ENCODE results near the gene REXO4.

REXO4 gene

DNA sequence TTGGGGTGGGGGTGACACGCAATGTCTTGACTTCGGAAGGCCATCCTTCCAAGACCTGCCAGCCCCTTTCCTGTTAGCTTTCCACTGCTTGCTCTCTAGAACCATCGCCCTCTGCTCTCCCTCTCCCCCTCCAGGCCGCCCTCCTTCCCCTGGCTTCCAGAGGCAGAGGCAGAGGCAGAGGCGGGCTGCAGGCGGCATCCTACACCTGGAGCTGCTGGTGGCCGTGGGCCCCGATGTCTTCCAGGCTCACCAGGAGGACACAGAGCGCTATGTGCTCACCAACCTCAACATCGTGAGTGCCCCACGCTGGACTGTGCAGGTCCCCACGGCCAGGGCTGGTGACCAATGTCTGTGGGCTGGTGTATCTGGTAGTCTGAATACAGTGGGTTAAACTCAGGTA lies 6.4 kb upstream of the REXO4 start:
- intact Hi-C loops (cut with DNase I) = no loop called here
- DNase-seq = no peak

DNA sequence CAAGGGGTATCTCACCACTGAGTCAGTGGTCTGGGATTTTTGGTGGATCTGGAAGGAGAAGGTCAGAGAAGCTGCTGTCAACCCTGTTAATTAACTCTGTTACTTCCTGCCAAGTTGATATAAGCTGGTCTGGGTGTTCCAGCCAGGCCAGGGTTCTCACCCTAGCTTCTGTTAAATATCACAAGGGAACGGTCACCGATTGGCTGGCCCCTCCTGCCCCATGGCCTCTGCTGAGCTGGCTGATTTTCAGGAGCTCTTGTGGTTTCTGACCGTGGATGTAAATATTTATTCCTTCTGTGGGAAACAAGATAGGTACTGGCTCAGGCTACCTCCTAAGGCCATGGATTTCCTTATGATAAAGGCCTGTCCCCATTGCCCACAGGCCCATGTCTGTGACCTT lies 5.4 kb upstream of the REXO4 start:
- DNase-seq = no peak
- intact Hi-C loops (cut with DNase I) = no loop called here

DNA sequence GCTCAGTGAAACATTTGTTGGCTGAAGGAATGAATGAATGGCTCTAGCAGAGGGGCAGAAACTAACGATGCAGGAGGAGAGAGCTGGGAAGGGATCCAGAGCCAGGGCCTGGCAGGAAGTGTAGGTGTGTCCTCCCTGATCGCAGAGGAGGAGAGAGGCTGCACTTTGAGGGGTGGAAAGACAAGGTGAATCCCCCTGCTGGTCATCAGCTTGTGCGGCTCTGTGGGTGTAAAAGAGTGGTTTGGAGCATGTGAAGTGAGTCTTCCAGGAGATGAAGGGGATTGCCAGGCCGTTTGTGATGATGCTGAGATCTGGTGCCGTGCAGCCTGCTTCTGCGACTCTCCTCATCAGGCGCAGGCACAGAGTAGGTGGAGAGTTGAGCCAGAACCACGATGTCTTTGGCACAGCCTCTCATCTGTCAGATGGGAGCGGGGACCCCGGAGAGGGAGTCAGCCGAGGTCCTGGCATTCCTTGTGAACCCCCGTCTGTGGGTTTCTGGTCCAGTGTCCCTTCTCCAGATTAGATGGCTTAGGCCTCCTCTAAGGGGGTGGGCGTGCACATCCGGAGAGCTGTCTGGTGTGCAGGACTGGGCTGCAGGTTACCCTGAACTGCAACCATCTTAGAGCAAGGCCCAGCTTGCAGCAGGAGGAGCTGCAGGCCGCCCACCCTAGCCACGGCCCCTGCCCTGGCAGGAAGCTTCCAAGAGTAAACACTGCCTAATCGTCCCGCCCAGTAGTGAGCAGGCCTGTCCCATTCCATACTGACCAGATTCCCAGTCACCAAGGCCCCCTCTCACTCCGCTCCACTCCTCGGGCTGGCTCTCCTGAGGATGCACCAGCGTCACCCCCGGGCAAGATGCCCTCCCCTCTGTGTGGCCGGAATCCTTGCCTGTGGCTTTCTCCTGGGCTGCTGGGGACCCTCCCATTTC lies 4.1 kb upstream of the REXO4 start, which contains the start of gene ADAMTS13:
TSS of gene ADAMTS13 (plus strand) at position 753 of the 928 bp plus-strand sequence. CDS start at position 830, 77 bp downstream.
- DNase-seq = peak in 1 of 10 donors; percentile 23
- intact Hi-C loops (cut with DNase I) = no loop called here

DNA sequence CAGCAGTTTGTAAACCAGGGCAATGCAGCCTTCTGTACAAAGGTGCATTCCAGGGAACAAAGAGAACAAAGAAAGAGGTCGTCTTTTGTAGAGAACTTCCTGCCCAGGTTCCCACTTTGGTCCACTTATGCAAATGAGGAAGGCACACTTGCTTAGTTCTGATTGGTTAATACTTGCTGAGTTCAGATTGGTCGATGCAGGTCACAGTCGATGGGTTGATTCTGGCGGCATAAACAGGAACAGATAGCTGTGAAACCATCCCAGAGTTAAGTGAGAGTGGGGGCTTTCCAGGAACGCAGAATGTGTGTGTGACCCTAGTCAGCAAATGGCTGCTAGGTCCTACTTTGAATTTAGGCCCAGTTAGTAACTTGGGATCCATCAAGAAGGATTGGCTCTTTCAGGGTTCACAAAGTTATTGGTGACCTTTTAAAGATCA lies 2.6 kb upstream of the REXO4 start:
- no peak for DNase-seq
- intact Hi-C loops (cut with DNase I) = no loop called here

DNA sequence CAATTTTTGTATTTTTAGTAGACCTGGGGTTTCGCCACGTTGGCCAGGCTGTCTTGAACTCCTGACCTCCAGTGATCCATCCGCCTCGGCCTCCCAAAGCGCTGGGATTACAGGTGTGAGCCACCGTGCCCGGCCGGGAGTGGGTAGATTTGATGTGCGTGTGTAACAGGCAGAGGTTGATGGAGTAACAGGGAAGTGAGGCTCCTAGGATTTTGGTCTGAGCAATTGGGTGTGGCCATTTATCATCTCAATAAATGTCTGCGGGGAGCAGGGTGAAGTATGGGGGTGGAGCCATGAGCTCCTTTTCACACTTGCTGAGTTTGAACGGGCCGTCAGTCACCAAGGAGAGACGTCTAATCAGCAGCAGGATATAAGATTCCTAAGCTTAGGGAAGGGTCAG lies 1.2 kb upstream of the REXO4 start:
- no peak for DNase-seq
- intact Hi-C loops (cut with DNase I) = loop anchor here (10.0 kb wide), 1 partner anchor 64 kb away; the partner anchor contains the start of genes SURF1 and SURF2

DNA sequence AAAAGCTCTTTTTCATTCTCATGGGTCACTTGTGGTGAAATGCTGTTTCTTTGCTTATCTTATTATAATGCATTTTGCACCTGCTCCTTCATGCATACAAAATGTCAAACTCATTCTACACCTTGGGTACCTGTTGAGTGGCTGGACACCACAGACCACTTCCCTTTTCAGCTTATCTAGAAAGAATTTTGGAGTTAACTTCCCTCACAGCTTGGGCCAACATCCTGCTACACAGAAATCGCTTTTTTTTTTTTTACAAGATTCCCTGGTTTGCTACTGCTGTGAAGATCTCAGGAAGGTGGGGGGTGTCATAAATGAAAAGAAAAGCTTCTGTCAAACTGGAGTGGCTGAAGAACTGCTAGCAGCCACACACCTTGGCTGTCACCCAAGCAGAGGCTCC lies 2.6 kb downstream of the REXO4 start:
- DNase-seq = no peak
- intact Hi-C loops (cut with DNase I) = loop anchor here (10.0 kb wide), 1 partner anchor 60 kb away; the partner anchor contains the start of genes SURF1 and SURF2

DNA sequence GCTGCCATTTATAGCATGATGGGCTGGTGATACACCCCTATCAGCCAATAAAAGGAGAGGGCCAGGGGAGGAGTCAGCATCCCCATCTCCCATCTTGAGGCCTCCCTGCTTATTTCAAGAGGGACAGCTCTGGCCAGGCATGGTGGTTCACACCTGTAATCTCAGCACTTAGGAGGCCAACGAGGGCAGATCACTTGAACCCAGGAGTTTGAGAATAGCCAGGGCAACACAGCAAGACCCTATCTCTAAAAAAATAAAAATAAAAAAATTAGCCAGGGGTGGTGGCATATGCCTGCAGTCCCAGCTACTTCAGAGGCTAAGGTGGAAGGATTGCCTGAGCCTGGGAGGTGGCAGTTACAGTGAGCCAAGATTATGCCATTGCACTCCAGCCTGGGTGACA lies 9.8 kb downstream of the REXO4 start:
- no peak for DNase-seq
- intact Hi-C loops (cut with DNase I) = no loop called here

DNA sequence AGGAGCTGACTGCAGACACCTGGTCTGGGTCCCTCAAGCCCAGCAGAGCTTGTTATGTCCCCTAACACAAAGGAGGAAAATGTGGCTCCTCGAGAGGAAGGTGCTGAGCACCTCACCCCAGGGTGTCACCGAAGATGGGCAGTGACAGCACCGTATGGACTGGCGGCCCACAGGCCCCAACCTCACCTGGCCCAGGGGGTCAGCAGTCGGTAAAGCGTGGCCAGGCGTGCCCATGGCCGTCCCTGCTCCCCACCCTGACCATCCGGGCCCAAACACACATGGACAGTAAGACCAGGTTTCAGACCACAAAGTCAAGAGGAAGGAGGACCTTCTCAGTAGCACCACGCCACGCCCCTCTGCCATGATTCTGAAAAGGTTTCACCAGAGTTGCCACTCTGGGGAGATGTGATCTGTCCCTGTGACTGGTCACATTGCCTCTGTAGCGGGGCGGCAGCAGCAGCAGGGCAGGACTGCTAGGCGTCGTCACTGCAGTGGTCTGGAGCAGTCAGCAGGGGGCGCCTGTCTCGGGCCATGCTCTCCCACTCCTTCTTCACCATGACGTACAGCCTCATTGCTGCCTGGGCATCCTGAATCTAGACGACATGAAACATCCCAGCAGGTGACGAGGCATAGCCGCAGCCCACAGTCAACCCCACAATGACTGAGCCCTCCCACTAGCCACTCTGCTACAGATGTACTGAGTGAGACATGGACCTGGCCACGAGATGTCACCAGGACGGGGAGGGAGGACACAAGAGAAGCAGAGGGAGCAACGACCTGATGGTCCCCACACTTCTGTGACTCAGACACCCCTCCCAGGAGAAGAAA lies 11.1 kb downstream of the REXO4 start:
- peak; percentile 66 to 98 (median 82) for DNase-seq
- intact Hi-C loops (cut with DNase I) = loop anchor here (2.0 kb wide), 1 partner anchor 80 kb away; no protein-coding TSS in a partner anchor

DNA sequence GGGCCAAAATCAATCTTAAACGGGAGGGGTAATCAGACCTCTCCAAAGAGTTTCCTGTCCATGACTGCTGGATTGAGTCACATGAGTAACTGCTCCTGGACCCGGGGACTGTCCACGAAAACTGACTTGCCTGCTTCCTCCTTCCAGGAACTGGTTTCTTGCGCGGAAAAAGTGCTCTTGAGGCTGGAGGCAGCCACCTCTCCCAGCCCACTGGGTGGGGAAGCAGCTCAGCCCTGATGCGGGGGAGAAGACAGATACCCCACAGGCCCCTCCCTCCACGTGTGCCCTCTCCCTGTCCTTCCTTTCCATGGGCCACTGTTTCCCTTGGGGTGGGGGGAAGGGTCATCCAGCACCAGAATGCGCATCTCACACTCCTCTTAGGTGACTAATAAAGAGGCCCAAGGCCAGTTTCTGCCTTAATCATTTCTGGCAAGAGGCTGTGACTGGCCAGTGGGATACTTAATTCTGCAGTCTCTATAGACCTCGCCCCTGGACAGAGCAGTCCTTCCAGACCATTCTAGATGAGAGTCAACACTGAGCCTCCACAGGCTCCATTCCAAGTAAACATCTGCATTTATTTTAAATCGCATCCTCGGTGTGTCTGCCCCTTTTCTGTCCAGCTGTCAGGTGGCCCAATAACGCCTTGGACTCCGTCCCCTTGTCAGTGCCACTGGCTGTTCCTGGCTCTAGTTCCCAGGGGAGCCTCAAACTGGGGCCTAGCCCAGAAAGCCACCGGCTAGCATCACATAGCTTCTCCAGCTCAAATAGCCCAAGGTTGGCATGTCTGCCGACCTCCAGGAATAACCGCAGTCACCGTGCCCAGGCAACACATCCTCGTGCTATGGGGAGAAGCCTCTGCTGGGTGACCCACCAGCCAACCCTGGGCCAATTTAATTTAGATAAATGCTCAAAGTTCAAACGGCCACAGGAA lies 12.0 kb downstream of the REXO4 start:
- intact Hi-C loops (cut with DNase I) = loop anchor here (2.0 kb wide), 1 partner anchor 81 kb away; no protein-coding TSS in a partner anchor
- DNase-seq = peak in 1 of 10 donors; percentile 51

DNA sequence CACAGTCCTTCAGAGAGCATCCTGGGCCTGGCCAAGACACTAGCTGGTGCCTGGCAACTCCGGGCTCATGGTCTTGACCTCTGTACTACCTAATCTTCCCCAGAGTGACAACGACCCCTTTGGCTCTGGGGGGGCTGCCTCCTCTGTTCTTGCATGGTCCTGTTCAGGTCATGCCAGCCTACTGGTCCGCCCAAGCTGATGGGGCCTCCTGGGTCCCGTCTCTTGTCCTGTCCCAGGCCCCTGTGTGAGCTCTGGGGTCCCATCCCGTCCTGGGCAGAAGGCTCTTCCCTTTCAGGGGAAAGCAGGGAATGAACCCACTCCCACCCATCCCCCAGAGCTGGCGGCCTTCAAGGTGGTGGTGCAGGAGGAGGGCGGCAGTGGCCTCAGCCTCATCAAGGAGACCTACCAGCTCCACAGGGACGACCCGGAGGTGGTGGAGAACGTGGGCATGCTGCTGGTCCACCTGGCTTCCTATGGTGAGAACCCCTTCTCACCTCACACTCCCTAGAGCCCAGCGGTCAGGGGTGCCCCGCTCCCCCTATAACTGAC lies 13.3 kb downstream of the REXO4 start:
- intact Hi-C loops (cut with DNase I) = no loop called here
- DNase-seq = no peak

DNA sequence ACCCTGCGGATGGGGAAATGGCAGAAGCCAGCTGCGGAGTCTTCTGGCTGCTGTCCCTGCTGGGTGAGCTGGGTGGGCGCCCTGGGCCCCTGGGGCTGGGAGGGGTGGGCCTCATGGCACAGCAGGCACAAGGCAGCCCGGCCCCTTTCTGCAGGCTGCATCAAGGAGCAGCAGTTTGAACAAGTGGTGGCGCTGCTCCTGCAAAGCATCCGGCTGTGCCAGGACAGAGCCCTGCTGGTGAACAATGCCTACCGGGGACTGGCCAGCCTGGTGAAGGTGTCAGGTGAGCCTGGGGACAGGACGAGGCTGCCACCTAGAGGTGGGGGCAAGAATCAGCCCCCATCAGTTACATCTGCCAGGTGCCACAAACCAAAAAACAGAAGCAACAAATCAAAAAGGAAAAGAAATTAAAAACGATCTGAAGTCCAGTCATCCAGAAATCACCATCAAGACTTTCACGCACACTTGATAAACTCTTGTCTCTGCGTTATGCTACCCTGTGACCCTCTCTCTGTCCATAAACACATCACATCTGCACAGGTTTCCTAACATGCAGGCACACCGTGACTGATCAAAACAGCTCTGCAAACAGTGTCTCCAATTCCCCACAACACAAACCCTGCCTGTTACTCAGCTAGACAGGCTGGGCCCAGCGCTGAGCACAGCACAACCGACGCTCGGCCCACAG lies 13.9 kb downstream of the REXO4 start:
- peak in 2 of 10 donors; percentile 41 for DNase-seq
- intact Hi-C loops (cut with DNase I) = no loop called here

DNA sequence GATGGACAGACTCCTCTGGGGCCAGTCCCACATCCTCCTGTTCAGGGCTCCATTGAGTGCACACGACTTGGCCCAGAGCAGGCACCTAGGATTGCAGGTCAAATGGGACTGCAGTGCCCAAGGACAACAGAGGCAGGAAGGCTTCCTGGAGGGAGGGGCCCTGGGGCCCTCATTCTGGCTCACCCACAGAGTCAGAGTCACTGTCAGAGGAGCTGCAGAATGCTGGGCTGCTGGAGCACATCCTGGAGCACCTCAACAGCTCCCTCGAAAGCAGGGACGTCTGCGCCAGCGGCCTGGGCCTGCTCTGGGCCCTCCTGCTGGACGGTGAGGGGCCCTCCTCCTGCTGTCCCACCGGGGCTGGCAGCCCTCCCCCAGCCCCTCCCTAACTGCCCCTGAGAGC lies 15.1 kb downstream of the REXO4 start:
- intact Hi-C loops (cut with DNase I) = no loop called here
- DNase-seq = no peak

DNA sequence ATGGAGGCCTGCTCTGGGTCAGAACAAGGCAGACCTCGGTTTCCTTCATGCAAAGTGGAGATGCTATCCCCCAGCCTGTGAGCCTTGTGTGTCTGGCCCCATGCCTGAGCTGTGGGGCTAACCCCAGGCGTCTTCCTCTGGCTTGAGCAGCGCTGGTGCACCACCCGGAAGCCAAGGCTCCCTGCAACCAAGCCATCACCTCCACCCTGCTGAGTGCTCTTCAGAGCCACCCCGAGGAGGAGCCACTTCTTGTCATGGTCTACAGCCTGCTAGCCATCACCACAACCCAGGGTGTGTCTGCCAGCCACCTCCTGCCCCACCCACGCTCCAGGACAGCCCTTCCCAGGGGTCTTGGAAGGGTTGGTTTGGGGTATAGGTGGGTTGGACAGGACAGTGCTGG lies 16.2 kb downstream of the REXO4 start:
- DNase-seq = no peak
- intact Hi-C loops (cut with DNase I) = no loop called here

DNA sequence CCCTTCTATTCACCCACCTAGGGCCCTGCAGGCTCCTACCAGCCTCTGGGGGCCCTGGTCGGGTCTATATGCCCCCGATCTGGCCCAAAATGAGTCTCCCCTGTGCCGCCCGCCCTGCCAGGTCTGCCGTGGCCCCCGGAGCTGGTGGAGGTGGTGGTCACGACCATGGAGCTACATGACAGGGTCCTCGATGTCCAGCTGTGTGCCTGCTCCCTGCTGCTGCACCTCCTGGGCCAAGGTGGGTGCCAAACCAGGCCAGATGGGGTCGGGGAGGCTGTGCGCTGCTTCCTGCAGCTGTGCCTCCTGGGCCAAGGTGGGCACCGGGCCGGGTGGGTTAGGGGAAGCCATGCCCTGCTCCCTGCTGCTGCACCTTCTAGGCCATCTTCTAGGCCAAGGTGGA lies 17.5 kb downstream of the REXO4 start:
- DNase-seq = no peak
- intact Hi-C loops (cut with DNase I) = no loop called here

DNA sequence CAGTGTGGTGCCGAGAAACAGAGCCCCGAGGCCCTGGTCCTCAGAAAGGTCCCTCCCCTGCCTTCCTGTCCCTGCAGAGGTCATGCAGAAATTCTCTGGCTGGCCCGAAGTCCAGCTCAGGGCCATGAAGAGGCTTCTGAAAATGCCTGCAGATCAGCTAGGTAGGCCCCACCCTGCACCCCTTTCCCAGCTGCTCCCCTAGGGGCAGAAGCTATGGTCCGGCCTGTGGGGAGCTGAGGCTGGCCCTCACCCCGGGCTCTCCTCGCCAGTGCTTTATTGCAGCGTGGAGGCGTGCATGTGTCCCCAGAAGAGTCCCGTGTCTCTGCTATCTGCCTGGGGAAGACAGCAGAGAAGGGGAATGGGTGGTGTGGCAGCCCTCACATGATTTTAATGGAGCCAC lies 19.9 kb downstream of the REXO4 start:
- DNase-seq = peak in 1 of 10 donors; percentile 46
- intact Hi-C loops (cut with DNase I) = no loop called here

DNA sequence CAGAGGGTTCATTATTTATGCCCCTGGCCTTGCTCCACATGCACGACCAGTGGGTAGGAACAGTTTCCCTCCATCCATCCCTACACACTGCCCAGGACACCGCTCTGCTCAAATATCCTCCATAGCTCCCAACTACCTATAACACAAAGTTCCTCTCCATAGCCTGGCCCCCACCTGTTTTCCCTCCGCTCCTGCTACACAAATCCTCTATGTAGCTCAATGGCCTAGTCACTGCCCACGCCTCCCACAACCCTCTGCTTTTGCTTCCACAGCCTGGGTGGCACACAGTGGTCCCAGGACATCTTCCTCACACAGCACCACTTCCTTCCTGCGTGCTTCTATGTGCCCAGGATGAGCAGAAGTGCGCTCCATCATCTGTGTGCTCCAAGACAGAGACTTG lies 20.4 kb downstream of the REXO4 start:
- intact Hi-C loops (cut with DNase I) = no loop called here
- peak in 1 of 10 donors; percentile 66 for DNase-seq

DNA sequence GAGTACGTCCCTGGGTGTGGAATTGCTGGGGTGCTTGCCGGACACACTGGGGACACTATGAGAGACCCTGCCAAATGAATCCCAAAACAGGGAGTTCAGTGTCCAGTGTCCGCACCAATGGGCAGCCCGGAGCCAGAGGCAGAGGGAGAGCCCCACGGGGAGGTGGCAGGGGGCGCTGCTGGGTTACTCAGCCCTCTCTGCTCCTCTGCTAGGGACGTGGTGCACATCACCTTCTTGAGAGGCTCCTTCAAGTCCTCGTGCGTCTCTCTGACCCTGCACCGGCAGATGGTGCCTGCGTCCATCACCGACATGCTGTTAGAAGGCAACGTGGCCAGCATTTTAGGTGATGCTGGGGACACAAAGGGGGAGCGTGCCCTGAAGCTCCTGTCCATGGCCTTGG lies 20.9 kb downstream of the REXO4 start:
- DNase-seq = peak in 1 of 10 donors; percentile 72
- intact Hi-C loops (cut with DNase I) = no loop called here

DNA sequence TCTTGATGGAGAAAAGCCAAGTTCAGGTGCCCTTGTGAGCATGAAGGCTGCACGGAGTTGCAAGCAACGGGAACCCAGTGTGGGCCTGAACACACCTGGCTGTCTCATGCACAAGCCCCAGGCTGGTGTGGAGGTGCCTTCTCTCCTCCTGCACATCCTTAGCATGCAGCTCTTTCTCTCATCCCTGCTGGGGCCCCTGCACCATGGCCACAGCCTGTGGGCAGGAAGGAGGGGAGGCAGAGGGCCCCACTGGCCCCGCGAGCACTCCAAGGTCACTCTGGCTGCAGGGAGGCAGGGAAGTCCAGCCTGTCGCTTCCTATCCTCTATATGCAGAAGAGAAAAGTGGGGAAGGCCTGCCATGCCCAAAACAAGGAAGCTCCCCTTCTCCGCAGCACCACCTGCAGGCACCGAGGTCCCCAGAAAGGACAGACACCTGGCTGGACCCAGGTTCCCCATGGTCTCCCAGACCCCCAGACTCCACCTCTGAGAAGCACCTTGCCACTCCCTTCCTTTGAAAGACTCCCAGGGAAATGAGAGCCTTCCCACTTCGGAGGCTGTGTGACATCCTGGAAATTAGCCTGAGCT lies 23.0 kb downstream of the REXO4 start:
- DNase-seq = peak in 1 of 10 donors; percentile 74
- intact Hi-C loops (cut with DNase I) = no loop called here

DNA sequence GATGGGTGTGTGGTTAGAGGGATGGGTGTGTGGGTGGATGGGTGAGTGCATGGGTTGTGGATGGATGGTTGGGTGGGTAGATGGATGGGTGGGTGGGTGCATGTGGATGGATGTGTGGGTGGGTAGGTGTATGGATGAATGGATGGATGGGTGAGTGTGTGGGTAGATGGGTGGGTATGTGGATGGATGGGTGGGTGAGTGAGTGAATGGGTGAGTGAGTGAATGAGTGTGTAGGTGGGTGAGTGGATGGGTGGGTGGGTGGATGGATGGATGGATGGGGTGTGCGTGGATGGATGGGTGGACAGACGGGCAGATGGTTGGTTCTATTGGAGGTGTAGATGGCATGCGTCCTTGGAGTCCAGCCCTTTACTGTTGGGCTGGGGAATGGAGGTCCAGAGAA lies 24.4 kb downstream of the REXO4 start:
- no peak for DNase-seq
- intact Hi-C loops (cut with DNase I) = no loop called here

All from posterior cingulate gyrus (tissue), 11 donors.